ENCODE results near the gene GPR31. TPM values are rescaled to one million over a fixed set of nuclear protein-coding genes. Genes with fewer than 3 reads are reported as not detected.
"Not testable (repeated sequence)": the region's sequence is repeated elsewhere in the genome, so short reads cannot be mapped to it uniquely, and the experiment has no call there.

GPR31 gene
- total RNA-seq, 1 experiment from 2014 or later, result not detected

- no peak overlapping the region for H2BK15ac ChIP-seq (ENCODE audit: low read depth, low read length)
- H3K56ac ChIP-seq (ENCODE audit: insufficient read length, low read depth, low read length), result no peak overlapping the region
- no peaks in the 10 kb centered on the region for H3K27me3 ChIP-seq (ENCODE audit: insufficient read depth, low read length)
- no peak for TF ChIP-seq CTCF (conservative IDR thresholded peaks at IDR 0.05)
- no peak overlapping the region for H2BK5ac ChIP-seq (ENCODE audit: insufficient read length, low read length)
- no peaks in the 10 kb centered on the region for H3K79me1 ChIP-seq (ENCODE audit: insufficient read depth, low read depth, low read length, poor library complexity, severe bottlenecking)
- peaks cover 3% of the 10 kb centered on the region for H4K20me1 ChIP-seq (ENCODE audit: control insufficient read depth, insufficient read depth, insufficient read length)
- H3K9me3 ChIP-seq (ENCODE audit: control insufficient read depth, low read depth, low read length), result no peaks in the 10 kb centered on the region
- H4K5ac ChIP-seq (ENCODE audit: insufficient read length, low read depth, low read length), result no peak overlapping the region
- no peak overlapping the region for H3K27ac ChIP-seq (ENCODE audit: insufficient read length, low read depth, low read length)
- no peak overlapping the region for H3K4me2 ChIP-seq (ENCODE audit: insufficient read depth, insufficient read length, low read length)
- H3T11ph ChIP-seq (ENCODE audit: low read length), result no peak overlapping the region
- H2AFZ ChIP-seq (ENCODE audit: low read length), result no peak overlapping the region
- no peaks in the 10 kb centered on the region for H3K23me2 ChIP-seq (ENCODE audit: insufficient read length, low read depth, low read length, poor library complexity, severe bottlenecking)
- no peaks in the 10 kb centered on the region for H3K79me2 ChIP-seq (ENCODE audit: insufficient read depth, low read length)
- Mint-ChIP-seq H3K36me3 (ENCODE audit: insufficient read depth in 1 of 3, low read depth in 3 of 3) (no peaks in the 10 kb centered on the region), H3K4me3 (no peak overlapping the region), H3K27me3 (ENCODE audit: low read depth) (peaks cover 13% of the 10 kb centered on the region), H3K9me3 (no peaks in the 10 kb centered on the region), H3K4me1 (peaks cover 26 to 35% of the 10 kb centered on the region in 2 experiments), H3K27ac (no peak overlapping the region)
- no peak overlapping the region for H3K4ac ChIP-seq (ENCODE audit: low read depth, low read length)
- H4K8ac ChIP-seq (replicated peaks; ENCODE audit: insufficient read length, low read depth, low read length), result no peak overlapping the region
- H3K14ac ChIP-seq (ENCODE audit: insufficient read depth, low read length), result no peak overlapping the region
- no peak for DNase-seq
- H2BK120ac ChIP-seq (ENCODE audit: low read depth, low read length, poor library complexity, severe bottlenecking), result no peak overlapping the region
- H2BK12ac ChIP-seq (ENCODE audit: insufficient read length, low read depth, low read length), result no peak overlapping the region
- H2BK20ac ChIP-seq (ENCODE audit: low read depth, low read length, poor library complexity, severe bottlenecking), result no peak overlapping the region
- no peak overlapping the region for H3K18ac ChIP-seq (ENCODE audit: insufficient read length, low read depth, low read length)
- H4K91ac ChIP-seq (ENCODE audit: insufficient read length, low read depth, low read length), result no peak overlapping the region
- WGBS (ENCODE audit: extremely low coverage, insufficient read length, low lambda C conversion rate), result no CpG with 5 or more reads among the region's 7 CpGs
- H3K4me1 ChIP-seq (ENCODE audit: insufficient read depth, low read length), result no peaks in the 10 kb centered on the region; the same call in 1 of the 2 replicates
- H3K9ac ChIP-seq (ENCODE audit: extremely low read depth, insufficient read length, low read length), result no peak overlapping the region
- no peak overlapping the region for H2AK5ac ChIP-seq (ENCODE audit: insufficient read length, low read length)
- no peak overlapping the region for H3K23ac ChIP-seq (ENCODE audit: insufficient read length, low read depth, low read length)
Observed at GRCh38 chr6:167207527-167207926, 49.7 kb upstream of the GPR31 start.

- not testable (repeated sequence) for H2AK5ac ChIP-seq (ENCODE audit: insufficient read length, low read length); H3K9me3 ChIP-seq (ENCODE audit: control insufficient read depth, low read depth, low read length); H3K27ac ChIP-seq (ENCODE audit: insufficient read length, low read depth, low read length); H3K56ac ChIP-seq (ENCODE audit: insufficient read length, low read depth, low read length); H2BK120ac ChIP-seq (ENCODE audit: low read depth, low read length, poor library complexity, severe bottlenecking); H2AFZ ChIP-seq (ENCODE audit: low read length); H3K4me1 ChIP-seq (ENCODE audit: insufficient read depth, low read length); H3K9ac ChIP-seq (ENCODE audit: extremely low read depth, insufficient read length, low read length); H3K4me2 ChIP-seq (ENCODE audit: insufficient read depth, insufficient read length, low read length); H3K18ac ChIP-seq (ENCODE audit: insufficient read length, low read depth, low read length); H4K20me1 ChIP-seq (ENCODE audit: control insufficient read depth, insufficient read depth, insufficient read length); H3T11ph ChIP-seq (ENCODE audit: low read length); H3K79me1 ChIP-seq (ENCODE audit: insufficient read depth, low read depth, low read length, poor library complexity, severe bottlenecking); H3K27ac Mint-ChIP-seq; H3K27me3 ChIP-seq (ENCODE audit: insufficient read depth, low read length); H3K14ac ChIP-seq (ENCODE audit: insufficient read depth, low read length); H3K9me3 Mint-ChIP-seq; H2BK5ac ChIP-seq (ENCODE audit: insufficient read length, low read length); H3K36me3 Mint-ChIP-seq (ENCODE audit: insufficient read depth in 1 of 3, low read depth in 3 of 3); H3K4me3 Mint-ChIP-seq; H3K23ac ChIP-seq (ENCODE audit: insufficient read length, low read depth, low read length); H4K5ac ChIP-seq (ENCODE audit: insufficient read length, low read depth, low read length); H3K79me2 ChIP-seq (ENCODE audit: insufficient read depth, low read length); H3K23me2 ChIP-seq (ENCODE audit: insufficient read length, low read depth, low read length, poor library complexity, severe bottlenecking); H3K4ac ChIP-seq (ENCODE audit: low read depth, low read length); DNase-seq; H2BK20ac ChIP-seq (ENCODE audit: low read depth, low read length, poor library complexity, severe bottlenecking); H2BK12ac ChIP-seq (ENCODE audit: insufficient read length, low read depth, low read length); H4K8ac ChIP-seq (replicated peaks; ENCODE audit: insufficient read length, low read depth, low read length); H2BK15ac ChIP-seq (ENCODE audit: low read depth, low read length); H4K91ac ChIP-seq (ENCODE audit: insufficient read length, low read depth, low read length)
- peaks cover 16% of the 10 kb centered on the region for H3K27me3 Mint-ChIP-seq (ENCODE audit: low read depth)
- no CpG with 5 or more reads among the region's 11 CpGs for WGBS (ENCODE audit: extremely low coverage, insufficient read length, low lambda C conversion rate)
- H3K4me1 Mint-ChIP-seq, result peaks cover 27 to 36% of the 10 kb centered on the region in 2 experiments
Observed at GRCh38 chr6:167205316-167205715, 47.5 kb upstream of the GPR31 start.

Data from H9 (cell line).